ENCODE results near the gene ZNF205.
"Not testable (repeated sequence)": the region's sequence is repeated elsewhere in the genome, so short reads cannot be mapped to it uniquely, and the experiment has no call there.

Gene ZNF205

DNA sequence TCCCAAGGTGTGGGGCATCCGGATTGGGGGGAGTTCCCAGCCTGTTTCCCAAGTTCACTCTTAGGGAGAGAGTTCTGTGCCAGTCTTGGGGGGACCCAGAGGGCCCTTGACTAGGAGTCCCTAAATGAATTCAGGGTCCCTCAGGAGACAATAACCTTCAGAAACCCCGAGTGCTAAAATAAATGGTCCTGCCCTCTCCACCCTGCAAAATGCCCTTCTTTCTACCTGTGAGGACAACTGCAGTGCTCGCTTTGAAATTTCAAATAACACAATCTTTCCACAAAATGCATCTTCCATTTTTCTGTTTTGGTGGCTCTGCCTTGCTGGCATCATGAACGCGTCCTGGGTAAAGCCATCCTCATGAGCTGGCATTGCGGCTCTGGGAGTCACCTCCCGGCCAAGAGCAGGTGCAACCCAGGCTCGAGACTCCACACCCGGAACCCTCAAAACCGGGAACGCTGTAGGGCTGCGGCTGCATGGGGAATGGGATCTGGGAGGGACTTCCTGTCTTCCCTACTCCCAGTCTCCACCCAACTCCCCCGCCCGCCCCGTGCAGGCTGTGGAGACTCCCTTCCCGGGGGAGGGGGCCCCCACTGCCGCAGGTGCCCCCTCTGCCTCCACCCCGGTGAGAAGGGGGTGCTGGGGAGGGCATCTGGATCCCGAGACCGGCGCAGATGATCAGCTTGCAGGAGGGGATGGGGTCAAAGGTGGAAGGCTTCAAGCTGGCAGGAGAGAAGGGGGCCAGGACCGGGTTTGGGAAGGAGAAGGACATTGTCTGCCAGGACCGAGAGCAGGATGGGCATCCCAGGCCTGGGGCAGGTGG, at the start of gene ZNF205:
ZNF205 (plus strand) TSS at position 529 of the 823 bp plus-strand sequence. CDS start 845 bp downstream, outside the sequence.
- DNase-seq: no peak

DNA sequence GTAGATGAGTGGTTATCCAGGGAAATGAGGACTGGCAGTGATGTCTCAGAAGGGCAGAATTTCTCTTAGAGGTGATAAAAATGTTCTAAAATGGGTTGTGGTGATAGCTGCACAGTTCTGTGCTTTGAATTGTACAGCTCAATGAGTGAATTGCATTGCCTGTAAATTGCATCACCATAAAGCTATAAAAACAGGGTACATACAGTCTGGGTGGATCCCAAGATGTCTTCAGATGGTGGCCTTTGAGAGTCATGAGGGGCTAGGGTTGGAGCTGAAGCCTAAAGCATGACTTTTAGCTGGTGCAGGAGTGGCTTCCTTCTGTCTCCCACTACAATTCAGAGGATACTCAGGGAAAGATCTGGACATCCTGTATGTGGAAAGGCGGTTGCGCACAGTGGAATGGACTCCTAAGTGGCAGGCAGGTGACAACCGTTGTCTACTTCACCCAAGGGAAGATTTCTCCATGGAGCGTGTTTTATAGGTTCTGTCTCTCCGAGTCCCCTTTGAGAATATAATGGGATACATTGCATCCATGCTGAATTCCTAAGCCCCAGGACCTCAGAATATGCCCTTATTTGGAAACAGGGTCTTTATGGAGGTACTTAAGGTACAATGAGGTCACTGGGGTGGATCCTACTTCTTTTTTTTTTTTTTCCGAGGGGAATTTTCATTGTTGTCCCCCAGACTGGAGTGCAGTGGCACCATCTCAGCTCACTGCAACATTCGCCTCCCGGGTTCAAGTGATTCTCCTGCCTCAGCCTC, 48.6 kb upstream of the ZNF205 start:
- DNase-seq: no peak

DNA sequence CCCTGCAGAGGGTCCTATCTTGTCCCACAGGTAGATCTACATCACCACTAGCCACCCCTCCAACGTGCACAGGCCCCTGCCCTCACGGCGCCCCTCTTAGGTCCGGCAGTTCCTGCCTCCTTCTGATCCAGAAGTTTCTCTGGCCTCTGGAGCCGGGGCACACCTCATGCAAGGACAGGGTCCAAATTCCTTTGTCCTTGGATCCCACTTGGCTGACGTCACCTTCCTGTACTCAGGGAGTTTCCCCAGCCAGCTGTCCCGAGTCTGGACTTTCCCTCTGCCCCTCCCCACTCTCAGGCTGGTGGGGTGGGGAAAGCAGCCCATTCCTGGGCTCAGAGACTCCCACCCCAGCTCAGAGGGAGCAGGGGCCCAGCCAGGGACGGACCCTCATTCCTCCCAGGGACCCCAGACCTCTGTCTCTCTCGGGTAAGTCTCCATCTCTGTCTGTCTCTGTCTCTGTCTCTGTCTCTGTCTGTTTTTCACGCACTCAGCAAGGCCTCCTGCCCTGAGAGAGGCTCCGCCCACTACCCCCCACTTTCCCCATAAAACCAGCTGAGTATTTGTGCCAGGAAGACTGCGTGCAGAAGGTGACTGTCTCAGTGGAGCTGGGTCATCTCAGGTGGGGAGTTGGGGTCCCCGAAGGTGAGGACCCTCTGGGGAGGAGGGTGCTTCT, 47.2 kb upstream of the ZNF205 start, which contains the start of gene IL32:
IL32 (plus strand) TSS at position 572 of the 673 bp plus-strand sequence. CDS start 172 bp downstream, outside the sequence.
- DNase-seq: peak; percentile 71

DNA sequence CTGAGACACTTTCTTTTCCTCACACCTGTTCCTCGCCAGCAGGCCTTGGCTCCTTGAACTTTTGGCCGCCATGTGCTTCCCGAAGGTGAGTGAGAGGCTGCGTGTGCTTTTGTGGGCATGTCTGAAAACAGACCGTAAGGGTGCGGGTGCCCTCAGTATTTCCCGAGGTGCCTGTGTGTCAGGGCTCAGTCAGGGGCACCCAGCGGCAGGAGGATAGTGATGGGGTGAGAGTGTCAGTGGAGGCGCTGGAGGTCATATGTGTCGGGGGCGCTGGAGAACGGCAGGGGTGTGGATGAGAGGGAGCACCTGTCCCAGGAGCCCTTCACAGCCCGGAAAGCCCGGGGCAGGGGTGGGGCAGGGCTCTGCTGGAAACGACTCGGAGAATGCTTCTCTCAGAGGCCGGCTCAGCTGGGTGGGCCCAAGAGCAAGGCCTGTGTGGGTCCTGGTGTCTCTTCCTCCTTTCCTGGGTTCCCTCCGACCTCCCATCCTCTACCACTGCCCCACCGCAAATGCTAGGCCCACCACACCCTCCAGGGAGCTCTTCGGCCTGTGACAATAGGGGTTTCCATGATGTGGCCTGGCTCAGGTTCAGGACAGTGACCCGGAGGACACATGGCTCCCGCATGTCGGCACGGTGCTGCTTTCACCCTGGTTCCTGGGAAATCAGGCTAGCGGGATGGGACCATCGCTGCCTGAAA, 46.5 kb upstream of the ZNF205 start:
- peak; percentile 38 for DNase-seq

DNA sequence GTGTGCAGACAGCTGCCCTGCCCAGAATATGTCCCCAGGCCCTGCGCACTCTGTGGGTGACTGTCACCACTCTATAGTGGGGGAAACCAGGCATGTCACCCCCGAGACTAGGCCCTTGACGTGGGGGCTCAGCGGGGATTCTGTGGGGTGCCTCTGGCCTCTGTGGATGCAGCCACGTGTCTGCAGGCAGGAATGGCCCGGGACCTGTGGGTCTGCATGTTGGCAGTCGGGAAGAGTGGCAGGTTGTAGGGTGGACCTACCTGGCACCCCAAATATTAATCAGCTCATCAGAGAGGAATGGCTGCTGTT, 46.0 kb upstream of the ZNF205 start:
- DNase-seq: no peak

DNA sequence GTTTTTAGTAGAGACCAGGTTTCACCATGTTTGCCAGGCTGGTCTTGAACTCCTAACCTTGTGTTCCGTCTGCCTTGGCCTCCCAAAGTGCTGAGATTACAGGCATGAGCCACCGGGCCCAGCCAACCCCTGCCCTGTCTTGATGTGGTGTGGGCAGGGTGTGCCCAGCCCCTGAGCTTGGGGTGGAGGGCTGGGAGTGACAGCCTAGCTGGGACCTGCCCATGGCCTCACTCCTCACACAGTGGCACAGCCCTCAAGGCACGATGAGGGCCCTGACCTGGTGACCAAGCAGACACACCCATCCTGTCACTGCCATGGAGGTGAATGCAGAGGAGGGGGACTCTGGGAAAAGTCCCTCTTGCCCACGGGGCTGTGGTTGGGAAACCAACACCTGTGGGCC, 43.9 kb upstream of the ZNF205 start:
- DNase-seq: no peak

DNA sequence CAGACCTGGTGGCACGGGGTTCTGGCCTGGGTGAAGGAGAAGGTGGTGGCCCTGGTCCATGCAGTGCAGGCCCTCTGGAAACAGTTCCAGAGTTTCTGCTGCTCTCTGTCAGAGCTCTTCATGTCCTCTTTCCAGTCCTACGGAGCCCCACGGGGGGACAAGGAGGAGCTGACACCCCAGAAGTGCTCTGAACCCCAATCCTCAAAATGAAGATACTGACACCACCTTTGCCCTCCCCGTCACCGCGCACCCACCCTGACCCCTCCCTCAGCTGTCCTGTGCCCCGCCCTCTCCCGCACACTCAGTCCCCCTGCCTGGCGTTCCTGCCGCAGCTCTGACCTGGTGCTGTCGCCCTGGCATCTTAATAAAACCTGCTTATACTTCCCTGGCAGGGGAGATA, 43.2 kb upstream of the ZNF205 start:
- DNase-seq: not testable (repeated sequence)

DNA sequence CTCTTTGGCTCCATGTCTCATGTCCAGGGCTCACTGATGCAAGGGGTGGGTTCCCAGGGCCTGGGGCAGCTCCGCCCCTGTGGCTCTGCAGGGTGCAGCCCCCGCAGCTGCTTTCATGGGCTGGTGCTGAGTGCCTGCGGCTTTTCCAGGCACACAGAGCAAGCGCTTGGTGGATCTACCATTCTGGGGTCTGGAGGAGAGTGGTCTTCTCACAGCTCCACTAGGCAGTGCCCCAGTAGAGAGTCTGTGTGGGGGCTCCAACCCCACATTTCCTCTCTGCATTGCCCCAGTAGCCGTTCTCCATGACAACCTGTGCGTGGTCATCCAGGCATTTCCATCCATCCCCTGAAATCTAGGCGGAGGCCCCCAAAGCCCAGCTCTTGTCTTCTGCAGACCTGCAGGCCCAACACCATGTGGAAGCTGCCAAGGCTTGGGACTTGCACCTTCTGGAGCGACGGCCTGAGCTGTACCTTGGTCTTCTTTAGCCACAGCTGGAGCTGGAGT, 41.7 kb upstream of the ZNF205 start:
- no peak for DNase-seq

DNA sequence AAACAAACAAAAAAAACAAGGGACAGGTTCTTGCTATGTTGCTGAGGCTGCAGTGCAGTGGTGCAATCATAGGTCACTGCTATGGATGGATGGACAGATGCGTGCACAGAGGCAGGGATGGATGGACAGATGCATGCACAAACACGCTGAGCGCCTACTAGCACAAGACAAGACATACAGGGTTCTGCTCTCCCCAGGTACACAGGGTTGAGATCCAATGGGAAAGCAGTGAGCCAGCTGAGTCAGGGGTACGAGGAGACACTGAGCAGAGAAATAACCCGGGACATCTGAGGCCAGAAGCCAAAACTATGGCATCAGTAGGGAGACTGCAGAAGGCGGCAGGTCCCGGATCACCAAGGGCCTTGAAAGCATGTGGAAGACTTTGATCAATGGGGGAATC, 40.7 kb upstream of the ZNF205 start:
- no peak for DNase-seq

DNA sequence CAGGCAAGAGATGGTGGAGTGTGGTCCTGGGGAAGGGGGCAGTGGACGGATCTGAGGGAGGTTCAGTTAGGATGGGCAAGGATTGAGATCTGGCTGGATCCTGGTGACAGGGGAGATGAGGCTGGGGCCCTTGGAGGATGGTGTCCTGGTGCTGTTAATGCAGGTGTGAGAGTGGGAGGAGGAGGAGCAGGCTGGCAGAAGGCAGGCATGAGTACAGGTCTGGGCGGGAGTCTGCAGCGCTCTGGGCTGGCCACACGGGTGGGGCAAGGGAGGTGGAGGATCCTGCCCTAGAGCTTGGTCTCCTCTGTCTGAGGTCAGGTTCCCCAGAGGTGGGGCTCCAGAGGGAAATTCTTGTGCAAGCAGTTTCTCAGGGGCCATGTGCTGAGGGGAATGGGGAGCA, 40.2 kb upstream of the ZNF205 start:
- not testable (repeated sequence) for DNase-seq

DNA sequence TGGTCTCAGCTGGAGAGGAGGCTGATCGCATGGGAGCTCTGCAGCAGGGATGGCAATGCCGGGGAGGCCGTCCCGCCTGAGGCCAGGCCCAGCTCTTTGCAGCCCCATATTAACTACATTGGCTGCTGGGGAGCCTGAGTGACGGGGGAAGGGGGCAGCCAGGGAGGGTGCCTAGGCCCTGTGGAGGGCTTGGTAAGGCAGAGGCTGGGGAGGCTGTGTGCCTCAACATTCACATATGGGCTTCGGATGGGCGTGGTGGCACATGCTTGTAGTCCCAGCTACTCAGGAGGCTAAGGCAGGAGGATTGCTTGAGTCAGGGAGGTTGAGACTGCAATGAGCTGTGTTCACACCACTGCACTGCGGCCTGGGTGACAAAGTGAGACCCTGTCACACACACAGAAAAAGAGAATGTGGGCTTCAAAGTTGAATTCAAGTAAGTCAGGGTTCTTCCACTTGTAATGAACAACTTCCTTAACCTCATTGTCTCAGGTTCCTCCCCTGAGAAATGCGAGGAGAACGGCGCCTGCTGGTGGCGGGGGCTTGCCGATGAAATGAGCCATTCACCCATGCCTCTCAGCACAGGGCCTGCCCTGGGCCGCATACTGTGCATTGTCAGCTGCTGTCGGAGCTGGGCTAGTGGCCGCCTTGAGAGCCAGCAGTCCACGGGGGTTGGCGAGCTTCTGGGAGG, 39.7 kb upstream of the ZNF205 start:
- not testable (repeated sequence) for DNase-seq

DNA sequence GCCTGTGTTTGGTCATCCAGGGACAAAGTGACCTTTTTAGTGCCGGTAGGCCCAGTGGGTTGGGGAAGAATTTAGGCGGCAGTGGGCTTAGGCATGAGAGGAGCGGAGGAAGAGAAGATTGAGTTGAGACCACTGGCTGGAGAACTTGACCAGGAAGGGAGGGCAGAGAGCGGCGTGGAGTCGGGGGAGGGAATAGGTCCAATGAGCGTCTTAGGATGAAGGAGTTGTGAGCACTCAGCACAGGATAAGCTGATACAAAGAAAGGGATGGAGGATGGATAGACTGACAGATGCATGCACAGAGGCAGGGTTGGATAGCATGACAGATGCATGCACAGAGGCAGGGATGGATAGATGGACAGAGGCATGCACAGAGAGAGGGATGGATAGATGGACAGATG, 38.9 kb upstream of the ZNF205 start:
- DNase-seq: no peak

DNA sequence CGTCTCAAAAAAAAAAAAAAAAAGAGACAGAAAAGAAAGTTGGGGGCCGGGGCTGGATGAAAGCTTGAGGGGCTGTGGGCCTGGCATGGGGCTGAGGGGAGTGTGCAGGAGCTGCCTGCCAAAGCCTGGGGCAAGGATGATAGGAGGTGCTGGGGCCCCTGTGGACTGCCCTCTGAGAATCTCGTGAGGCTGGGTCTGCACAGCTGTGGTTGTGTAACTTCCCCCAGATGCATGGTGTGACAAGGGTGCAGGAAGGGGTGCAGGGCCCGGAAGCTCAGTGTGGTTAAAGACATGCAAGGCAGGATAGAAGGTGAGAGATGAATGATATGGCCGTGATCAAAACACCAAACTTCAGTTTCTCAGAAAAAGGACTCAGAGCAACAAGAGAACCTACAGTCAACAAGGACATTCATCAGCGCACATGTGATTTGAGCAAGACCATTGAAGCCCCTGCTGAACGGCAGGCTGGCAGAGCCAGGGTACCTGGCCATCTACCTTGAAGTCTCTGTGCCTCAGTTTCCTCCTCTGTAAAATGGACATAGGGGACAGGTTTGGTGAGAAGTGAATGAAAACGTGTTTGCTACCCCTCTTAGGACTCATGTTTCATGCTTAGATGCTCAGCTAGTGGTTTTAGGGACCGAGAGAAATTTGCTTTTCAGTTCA, 37.4 kb upstream of the ZNF205 start:
- DNase-seq: peak; percentile 59

DNA sequence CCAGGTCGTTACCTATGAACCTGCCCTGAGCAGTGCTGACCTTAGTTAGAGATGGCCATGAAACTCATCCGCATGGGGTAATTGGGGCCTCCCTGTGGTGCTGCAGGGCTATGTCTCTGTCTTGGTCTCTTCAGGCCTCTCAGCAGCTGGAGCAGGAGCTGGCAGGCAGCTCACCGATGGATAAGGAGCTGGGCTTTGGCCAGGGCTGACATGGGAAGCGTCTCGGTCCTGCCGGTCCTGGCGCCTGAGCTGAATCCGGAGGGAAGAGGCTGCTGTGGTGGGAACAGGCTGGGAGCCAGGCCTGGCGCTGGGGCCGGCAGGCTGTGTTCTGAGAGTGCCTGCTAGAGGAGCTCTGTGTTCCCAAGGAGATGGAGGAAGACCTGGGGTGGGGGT, 36.9 kb upstream of the ZNF205 start:
- DNase-seq: no peak

DNA sequence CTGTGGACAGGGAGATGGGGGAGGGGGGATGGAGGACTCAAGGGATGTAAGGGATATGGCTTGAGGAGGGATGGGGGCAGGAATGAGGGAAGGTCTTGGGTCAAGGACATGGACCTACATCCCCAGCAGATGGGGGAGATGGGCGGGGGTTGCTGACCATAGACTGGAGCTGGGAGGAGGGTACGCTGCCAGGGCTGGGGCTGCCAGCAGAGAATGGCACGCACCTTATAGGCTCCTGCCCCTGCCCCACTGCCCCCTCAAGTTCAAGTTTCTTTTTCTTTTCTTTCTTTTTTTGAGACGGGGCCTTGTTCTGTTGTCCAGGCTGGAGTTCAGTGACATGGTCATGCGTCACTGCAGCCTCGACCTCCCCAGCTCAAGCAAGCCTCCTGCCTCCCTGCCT, 36.4 kb upstream of the ZNF205 start:
- not testable (repeated sequence) for DNase-seq

DNA sequence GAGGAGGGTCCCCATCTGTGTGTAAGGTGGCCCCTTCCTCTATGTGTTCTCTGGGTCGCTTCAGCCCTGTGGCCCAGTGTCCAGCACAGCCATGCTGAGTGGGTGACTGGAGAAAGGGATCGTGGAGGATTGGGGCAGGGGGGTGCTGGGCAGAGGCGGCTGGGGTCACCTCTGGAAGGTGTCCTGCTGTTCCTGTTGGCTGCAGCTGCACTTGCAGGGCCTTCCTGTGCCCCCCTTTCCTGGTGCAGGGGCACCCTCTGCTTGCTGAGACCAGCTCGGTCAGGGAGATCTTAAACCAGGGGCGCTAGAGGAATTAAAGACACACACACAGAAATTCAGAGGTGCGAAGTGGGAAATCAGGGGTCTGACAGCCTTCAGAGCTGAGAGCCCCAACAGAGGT, 35.8 kb upstream of the ZNF205 start:
- DNase-seq: no peak

DNA sequence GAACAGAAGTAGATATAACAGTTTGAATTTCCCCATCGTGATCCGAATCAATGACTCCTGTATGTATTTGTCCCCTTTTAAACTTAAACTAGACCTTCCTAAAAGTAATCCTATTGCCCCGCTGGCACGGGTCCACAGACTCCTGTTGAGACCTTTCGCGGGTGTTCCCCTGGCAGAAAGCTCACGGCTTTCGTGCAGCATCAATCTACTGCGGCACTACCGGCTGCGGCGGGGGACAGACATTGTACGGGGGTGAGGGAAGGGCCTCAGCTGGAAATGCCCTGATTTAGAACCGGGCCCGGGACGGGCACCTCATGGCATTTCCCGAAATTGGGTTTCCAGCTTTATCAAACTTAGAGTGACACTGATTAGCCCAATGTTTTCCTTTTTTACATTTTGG, 32.4 kb upstream of the ZNF205 start:
- no peak for DNase-seq

DNA sequence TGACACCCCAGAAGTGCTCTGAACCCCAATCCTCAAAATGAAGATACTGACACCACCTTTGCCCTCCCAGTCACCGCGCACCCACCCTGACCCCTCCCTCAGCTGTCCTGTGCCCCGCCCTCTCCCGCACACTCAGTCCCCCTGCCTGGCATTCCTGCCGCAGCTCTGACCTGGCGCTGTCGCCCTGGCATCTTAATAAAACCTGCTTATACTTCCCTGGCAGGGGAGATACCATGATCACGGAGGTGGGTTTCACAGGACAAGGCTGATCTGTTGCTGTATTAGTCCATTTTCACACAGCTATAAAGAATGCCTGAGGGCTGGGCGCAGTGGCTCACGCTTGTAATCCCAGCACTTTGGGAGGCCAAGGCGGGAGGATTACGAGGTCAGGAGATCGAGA, 30.4 kb upstream of the ZNF205 start:
- not testable (repeated sequence) for DNase-seq

DNA sequence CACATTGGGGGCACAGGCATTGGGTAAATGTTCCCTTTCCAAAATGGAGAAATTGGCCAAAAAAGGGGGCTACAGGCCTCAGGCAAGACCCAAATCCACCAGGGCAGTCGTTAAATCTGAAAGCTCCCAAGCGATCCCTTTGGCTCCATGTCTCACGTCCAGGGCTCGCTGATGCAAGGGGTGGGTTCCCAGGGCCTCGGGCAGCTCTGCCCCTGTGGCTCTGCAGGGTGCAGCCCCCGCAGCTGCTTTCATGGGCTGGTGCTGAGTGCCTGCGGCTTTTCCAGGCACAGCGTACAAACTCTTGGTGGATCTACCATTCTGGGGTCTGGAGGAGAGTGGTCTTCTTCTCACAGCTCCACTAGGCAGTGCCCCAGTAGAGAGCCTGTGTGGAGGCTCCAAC, 29.0 kb upstream of the ZNF205 start:
- not testable (repeated sequence) for DNase-seq

DNA sequence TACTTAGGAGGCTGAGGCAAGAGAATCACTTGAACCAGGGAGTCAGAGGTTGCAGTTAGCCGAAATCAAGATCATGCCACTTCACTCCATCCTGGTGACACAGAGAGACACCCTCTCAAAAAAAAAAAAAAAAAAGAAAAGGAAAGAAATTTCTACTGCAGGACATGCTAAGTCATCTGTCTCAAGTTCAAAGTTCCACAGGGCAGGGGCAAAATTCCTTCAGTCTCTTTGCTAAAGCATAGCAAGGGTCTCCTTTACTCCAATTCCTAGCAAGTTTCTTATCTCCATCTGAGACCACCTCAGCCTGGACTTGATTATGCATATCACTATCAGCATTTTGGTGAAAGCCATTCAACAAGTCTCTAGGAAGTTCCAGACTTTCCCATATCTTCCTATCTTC, 27.9 kb upstream of the ZNF205 start:
- no peak for DNase-seq

DNA sequence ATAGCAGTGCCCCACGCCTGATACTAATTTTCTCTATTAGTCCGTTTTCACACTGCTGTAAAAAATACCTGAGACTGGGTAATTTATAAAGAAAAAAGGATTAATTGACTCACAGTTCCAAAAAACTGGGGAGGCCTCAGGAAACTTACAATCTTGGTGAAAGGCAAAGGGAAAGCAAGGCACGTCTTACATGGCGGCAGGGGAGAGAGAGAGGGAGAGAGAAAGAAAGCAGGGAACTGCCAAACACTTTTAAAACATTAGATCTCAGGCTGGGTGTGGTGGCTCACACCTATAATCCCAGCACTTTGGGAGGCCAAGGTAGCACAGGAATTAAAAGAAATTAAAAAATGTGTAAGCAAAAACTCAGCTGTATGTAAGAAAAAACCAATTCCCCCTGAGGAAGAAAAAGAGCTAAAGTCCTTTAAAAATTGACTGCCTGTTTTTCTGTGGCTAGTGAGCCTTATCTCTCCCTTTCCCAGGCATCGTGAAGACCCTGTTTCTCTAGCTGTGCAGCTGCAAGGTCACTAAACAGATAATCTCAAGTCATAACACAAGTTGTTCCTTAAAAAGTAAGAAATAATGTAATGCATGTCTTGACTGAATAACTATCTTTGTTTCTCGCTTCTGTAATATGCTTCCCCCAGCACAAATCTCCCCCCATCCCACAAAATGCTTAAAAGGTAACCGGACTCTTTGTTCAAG, 27.3 kb upstream of the ZNF205 start:
- no peak for DNase-seq

All from stimulated activated CD4-positive, alpha-beta T cell treated with anti-CD3 and anti-CD28 coated beads, Interleukin-4, amount 100 ng/mL, for 1 hour (primary cell).